Ascending aorta (tissue), 2 donors: ENCODE measurements around the gene ZNF530. TPM values are rescaled to one million over a fixed set of nuclear protein-coding genes. Genes with fewer than 3 reads are reported as not detected.

ENCODE experiments used
- DNase-seq, 2 donors: peaks; one replicate each; pipeline ENCODE4 v3.0.0-alpha.2; 2019; ENCODE audit warnings: low spot score in 2 of 2
- H3K27ac ChIP-seq, 2 donors: fragments of 200-600 bp; sonication (generic); one replicate each; pipeline ENCODE4 v1.5.1; 2016 to 2017; ENCODE audit warnings: mild to moderate bottlenecking in 1 of 2
- H3K27me3 ChIP-seq: fragments of 200-600 bp; sonication (generic); one replicate; pipeline ENCODE4 v1.5.1; 2017
- H3K36me3 ChIP-seq, 2 donors: fragments of 200-600 bp; sonication (generic); one replicate each; pipeline ENCODE4 v1.5.1; 2016
- H3K4me1 ChIP-seq, 2 donors: fragments of 200-600 bp; sonication (generic); one replicate each; pipeline ENCODE4 v1.5.1; 2016 to 2017; ENCODE audit warnings: mild to moderate bottlenecking in 1 of 2
- H3K4me3 ChIP-seq, 2 donors: fragments of 200-600 bp; sonication (generic); one replicate each; pipeline ENCODE4 v1.5.1; 2016 to 2017; ENCODE audit warnings: mild to moderate bottlenecking in 1 of 2
- H3K9me3 ChIP-seq, 2 donors: fragments of 200-600 bp; sonication (generic); one replicate each; pipeline ENCODE4 v1.5.1; 2016
- intact Hi-C: fragments of 100-400 bp; cut with DNase I; formaldehyde crosslinking; loops from one replicate; pipeline ENCODE4 v1.15.1; 2023
- total RNA-seq: library from RNA; depleted of rRNA; stranded (reverse); fragments of >200 nt; gene quantifications from one replicate; pipeline ENCODE4 v1.1.0, GENCODE V29; 2016
- TF ChIP-seq, protein P1 (sequence below), 3 experiments: fragments of 200-600 bp in 2 of 3; fragments of 450-650 bp in 1 of 3; sonication (generic) in 2 of 3; IDR thresholded peaks; one replicate each; pipeline ENCODE4 v1.5.1; 2016 to 2019; ENCODE audit warnings: antibody characterized with exemption in 3 of 3, mild to moderate bottlenecking in 1 of 3, moderate library complexity in 1 of 3

Gene ZNF530
- total RNA-seq, 1 donor from 2014 or later = 2.6 TPM

GRCh38 chr19:57651654-57651996 is 51.9 kb downstream of the ZNF530 start:
- Histone ChIP-seq H3K36me3 (no peaks in the 10 kb centered on the region), H3K27ac (no peak overlapping the region)

GRCh38 chr19:57653689-57654088 is 54.0 kb downstream of the ZNF530 start:
- Histone ChIP-seq H3K27me3 (no peaks in the 10 kb centered on the region), H3K36me3 (no peaks in the 10 kb centered on the region), H3K4me1 (no peaks in the 10 kb centered on the region), H3K27ac (no peak overlapping the region), H3K9me3 (peaks cover 0 to 35% of the 10 kb centered on the region in 2 donors), H3K4me3 (no peak overlapping the region)
- intact Hi-C loops = no loop called here
- TF ChIP-seq, protein P1, sequence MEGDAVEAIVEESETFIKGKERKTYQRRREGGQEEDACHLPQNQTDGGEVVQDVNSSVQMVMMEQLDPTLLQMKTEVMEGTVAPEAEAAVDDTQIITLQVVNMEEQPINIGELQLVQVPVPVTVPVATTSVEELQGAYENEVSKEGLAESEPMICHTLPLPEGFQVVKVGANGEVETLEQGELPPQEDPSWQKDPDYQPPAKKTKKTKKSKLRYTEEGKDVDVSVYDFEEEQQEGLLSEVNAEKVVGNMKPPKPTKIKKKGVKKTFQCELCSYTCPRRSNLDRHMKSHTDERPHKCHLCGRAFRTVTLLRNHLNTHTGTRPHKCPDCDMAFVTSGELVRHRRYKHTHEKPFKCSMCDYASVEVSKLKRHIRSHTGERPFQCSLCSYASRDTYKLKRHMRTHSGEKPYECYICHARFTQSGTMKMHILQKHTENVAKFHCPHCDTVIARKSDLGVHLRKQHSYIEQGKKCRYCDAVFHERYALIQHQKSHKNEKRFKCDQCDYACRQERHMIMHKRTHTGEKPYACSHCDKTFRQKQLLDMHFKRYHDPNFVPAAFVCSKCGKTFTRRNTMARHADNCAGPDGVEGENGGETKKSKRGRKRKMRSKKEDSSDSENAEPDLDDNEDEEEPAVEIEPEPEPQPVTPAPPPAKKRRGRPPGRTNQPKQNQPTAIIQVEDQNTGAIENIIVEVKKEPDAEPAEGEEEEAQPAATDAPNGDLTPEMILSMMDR (IDR thresholded peaks at IDR 0.05) = no peak
- DNase-seq = no peak

More at GRCh38 chr19:57651654-57651996, 51.9 kb downstream of the ZNF530 start:
- intact Hi-C loops = no loop called here
- H3K9me3 ChIP-seq = peaks cover 0 to 55% of the 10 kb centered on the region in 2 donors
- no peak overlapping the region for H3K4me3 ChIP-seq
- no peaks in the 10 kb centered on the region for H3K27me3 ChIP-seq
- TF ChIP-seq, protein P1 (IDR thresholded peaks at IDR 0.05) = no peak
- DNase-seq = no peak
- H3K4me1 ChIP-seq = no peaks in the 10 kb centered on the region

- Histone ChIP-seq H3K27me3 (no peaks in the 10 kb centered on the region), H3K36me3 (no peaks in the 10 kb centered on the region), H3K27ac (no peak overlapping the region), H3K4me1 (no peaks in the 10 kb centered on the region), H3K4me3 (no peak overlapping the region), H3K9me3 (peaks cover 0 to 22% of the 10 kb centered on the region in 2 donors)
- intact Hi-C loops = no loop called here
- TF ChIP-seq, protein P1 (IDR thresholded peaks at IDR 0.05) = no peak
- no peak for DNase-seq
Measured at GRCh38 chr19:57655443-57655842, 55.8 kb downstream of the ZNF530 start.

DNA sequence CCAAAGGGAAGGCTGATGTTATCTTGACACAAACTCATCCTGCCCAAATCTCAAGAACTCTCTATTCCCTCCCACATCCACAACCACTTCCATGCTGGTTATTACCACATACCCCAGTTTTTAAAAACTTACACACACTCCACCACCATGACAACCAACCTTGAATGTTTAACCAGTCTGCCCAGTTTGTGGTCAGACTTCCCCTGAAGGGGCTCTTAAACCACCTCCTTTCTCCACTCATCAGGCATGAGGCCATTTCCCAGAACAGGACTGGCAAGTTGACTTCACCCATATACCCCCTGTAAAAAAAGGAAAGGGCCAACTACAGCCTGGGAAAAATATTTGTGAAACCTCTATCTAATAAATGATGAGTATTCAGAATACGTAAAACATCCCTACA is 56.7 kb downstream of the ZNF530 start:
- H3K9me3 ChIP-seq = peaks cover 0 to 22% of the 10 kb centered on the region in 2 donors
- no peak overlapping the region for H3K27ac ChIP-seq
- no peak for DNase-seq
- TF ChIP-seq, protein P1 (IDR thresholded peaks at IDR 0.05) = no peak
- no peak overlapping the region for H3K4me3 ChIP-seq
- H3K27me3 ChIP-seq = no peaks in the 10 kb centered on the region
- H3K36me3 ChIP-seq = no peaks in the 10 kb centered on the region
- H3K4me1 ChIP-seq = no peaks in the 10 kb centered on the region
- intact Hi-C loops = no loop called here

Other genes starting within 250 kb of the ZNF530 start
- 5.9 TPM for gene ZNF304, start 248.6 kb upstream of the ZNF530 start, total RNA-seq
- 1.8 TPM for gene TRAPPC2B, start 236.3 kb upstream of the ZNF530 start, total RNA-seq
- gene ZNF547, start 236.3 kb upstream of the ZNF530 start, total RNA-seq = not detected
- gene ZNF548, start 210.0 kb upstream of the ZNF530 start, total RNA-seq = 0.96 TPM
- gene ZNF17, start 188.7 kb upstream of the ZNF530 start, total RNA-seq = 1.5 TPM
- gene ZNF749, start 164.6 kb upstream of the ZNF530 start, total RNA-seq = 2.7 TPM
- not detected for gene VN1R1, start 142.7 kb upstream of the ZNF530 start, total RNA-seq
- gene ZNF772, start 122.3 kb upstream of the ZNF530 start, total RNA-seq = 3.7 TPM
- 5.3 TPM for gene ZNF419, start 112.1 kb upstream of the ZNF530 start, total RNA-seq
- gene ZNF773, start 99.9 kb upstream of the ZNF530 start, total RNA-seq = not detected
- gene ZNF549, start 72.5 kb upstream of the ZNF530 start, total RNA-seq = 2.2 TPM
- 22.7 TPM for gene ZNF550, start 40.0 kb upstream of the ZNF530 start, total RNA-seq
- 2.7 TPM for gene ZNF416, start 21.0 kb upstream of the ZNF530 start, total RNA-seq
- 0.53 TPM for gene ZIK1, start 15.7 kb upstream of the ZNF530 start, total RNA-seq
- gene ZNF134, start 14.4 kb downstream of the ZNF530 start, total RNA-seq = 1.7 TPM
- gene ZNF211, start 33.3 kb downstream of the ZNF530 start, total RNA-seq = 9.9 TPM
- not detected for gene ZSCAN4, start 69.0 kb downstream of the ZNF530 start, total RNA-seq
- gene ZNF551, start 82.1 kb downstream of the ZNF530 start, total RNA-seq = 35.4 TPM
- 0.11 TPM for gene ZNF154, start 109.3 kb downstream of the ZNF530 start, total RNA-seq
- gene ZNF671, start 127.7 kb downstream of the ZNF530 start, total RNA-seq = 2.4 TPM
- gene ZNF776, start 146.9 kb downstream of the ZNF530 start, total RNA-seq = 1.9 TPM
- gene ZNF586, start 169.8 kb downstream of the ZNF530 start, total RNA-seq = 1.4 TPM
- gene ZNF552, start 215.0 kb downstream of the ZNF530 start, total RNA-seq = 6.9 TPM
- 7.8 TPM for gene ZNF587B, start 230.4 kb downstream of the ZNF530 start, total RNA-seq
- 12.9 TPM for gene ZNF587, start 250.0 kb downstream of the ZNF530 start, total RNA-seq